A549 treated with Hydrocortisone at 1 μM for 4 hours (cell line): ENCODE data around the gene DZIP1. TPM values are rescaled to one million over a fixed set of nuclear protein-coding genes. Genes with fewer than 3 reads are reported as not detected.

Experiments
- total RNA-seq: library from RNA; stranded (reverse); fragments of 200-300 nt; extraction: Qiagen RNA extraction; gene quantifications from 5 replicates; pipeline ENCODE4 v1.2.3, GENCODE V29; 2022

The DZIP1 gene, protein sequence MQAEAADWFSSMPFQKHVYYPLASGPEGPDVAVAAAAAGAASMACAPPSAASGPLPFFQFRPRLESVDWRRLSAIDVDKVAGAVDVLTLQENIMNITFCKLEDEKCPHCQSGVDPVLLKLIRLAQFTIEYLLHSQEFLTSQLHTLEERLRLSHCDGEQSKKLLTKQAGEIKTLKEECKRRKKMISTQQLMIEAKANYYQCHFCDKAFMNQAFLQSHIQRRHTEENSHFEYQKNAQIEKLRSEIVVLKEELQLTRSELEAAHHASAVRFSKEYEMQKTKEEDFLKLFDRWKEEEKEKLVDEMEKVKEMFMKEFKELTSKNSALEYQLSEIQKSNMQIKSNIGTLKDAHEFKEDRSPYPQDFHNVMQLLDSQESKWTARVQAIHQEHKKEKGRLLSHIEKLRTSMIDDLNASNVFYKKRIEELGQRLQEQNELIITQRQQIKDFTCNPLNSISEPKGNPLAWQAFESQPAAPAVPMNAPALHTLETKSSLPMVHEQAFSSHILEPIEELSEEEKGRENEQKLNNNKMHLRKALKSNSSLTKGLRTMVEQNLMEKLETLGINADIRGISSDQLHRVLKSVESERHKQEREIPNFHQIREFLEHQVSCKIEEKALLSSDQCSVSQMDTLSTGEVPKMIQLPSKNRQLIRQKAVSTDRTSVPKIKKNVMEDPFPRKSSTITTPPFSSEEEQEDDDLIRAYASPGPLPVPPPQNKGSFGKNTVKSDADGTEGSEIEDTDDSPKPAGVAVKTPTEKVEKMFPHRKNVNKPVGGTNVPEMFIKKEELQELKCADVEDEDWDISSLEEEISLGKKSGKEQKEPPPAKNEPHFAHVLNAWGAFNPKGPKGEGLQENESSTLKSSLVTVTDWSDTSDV
- 9.2 to 12.3 TPM (median 11.7 TPM) in 5 replicates for total RNA-seq

GRCh38 chr13:95644601-95645052, at the start of gene DZIP1:
Gene DZIP1, minus strand, starts transcription at chr13:95644706. Its CDS starts 2,677 bp downstream, at chr13:95642029.

DNA sequence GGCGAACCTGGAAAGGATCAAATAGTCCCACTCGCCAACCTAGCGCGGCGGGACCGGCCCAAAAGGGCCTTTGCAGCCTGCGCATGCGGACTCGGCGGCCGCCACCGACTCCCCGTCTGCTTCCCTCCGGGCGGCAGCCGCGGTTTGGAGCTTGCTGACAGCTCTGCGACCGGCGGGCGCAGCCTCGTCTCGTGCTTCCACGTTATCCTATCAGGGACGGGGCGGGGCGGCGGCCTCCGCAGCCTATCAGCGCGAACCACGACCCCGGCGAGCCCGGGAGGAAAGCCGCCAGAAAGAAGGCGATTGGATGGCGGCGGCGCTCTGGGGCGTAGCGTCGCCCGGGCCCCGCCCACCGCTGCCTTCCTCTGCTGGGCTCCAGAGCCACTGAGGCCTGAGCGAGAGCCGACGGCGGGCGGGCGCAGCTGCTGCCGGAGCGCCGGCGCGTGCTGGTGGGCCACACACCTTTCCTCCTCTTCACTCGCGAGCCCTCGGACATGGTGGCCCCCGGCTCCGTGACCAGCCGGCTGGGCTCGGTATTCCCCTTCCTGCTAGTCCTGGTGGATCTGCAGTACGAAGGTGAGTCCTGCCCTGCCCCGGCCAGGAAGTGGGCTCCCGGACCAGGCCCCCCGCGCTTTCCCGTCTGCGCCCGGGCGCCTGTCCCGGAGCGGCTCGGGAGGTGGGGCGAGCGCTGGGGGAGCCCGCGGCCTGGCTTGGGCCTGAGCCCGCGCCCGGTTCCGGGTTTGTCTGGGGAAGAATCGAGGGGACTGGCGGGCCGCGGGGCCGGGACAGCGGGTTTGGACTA, 32.5 kb upstream of the DZIP1 start, which contains the start of gene DNAJC3:
DNAJC3 (plus strand) TSS at position 378 of the 802 bp plus-strand sequence; CDS start at position 495, 117 bp downstream.

GRCh38 chr13:95552539-95553441, 91.7 kb downstream of the DZIP1 start, which contains the start of gene CLDN10:
Gene CLDN10, plus strand, starts transcription at chr13:95552720. Its CDS starts 34 bp downstream, at chr13:95552754.

Other genes with a start within 250 kb of the DZIP1 start
- gene CLDN10, start 92.0 kb downstream of the DZIP1 start, total RNA-seq: 0.10 to 0.34 TPM (median 0.16 TPM) in 5 replicates
- gene DNAJC3, start 32.4 kb upstream of the DZIP1 start, total RNA-seq: 10.1 to 15.8 TPM (median 12.0 TPM) in 5 replicates